K562 (cell line): ENCODE measurements around the gene CEP68. TPM values are rescaled to one million over a fixed set of nuclear protein-coding genes. Genes with fewer than 3 reads are reported as not detected.
A peak's percentile ranks its signal among the peaks of the same experiment; 100 is the strongest.

Source experiments
- ATF2 ChIP-seq: sonication (generic); formaldehyde crosslinking; IDR thresholded peaks from 2 replicates; pipeline ENCODE4 v1.8.1; 2022; ENCODE audit warnings: missing genetic modification reagents
- CCNT2 ChIP-seq: IDR thresholded peaks from 2 replicates; pipeline ENCODE4 v1.6.1; 2011; ENCODE audit warnings: borderline replicate concordance, low read depth, mild to moderate bottlenecking, moderate library complexity, mixed read lengths, low read length; ENCODE audit not compliant: insufficient read length; ENCODE audit errors: extremely low read depth
- NFIC ChIP-seq: fragments of 450-650 bp; IDR thresholded peaks from 2 replicates; pipeline ENCODE4 v1.6.1; 2017; ENCODE audit warnings: mild to moderate bottlenecking, inconsistent platforms
- RFX7 ChIP-seq: fragments of 250-450 bp; sonication (Bioruptor Pico); IDR thresholded peaks from 2 replicates; pipeline ENCODE4 v1.5.1; 2021; ENCODE audit warnings: mild to moderate bottlenecking
- ZNF134 ChIP-seq: fragments of 250-450 bp; sonication (Bioruptor Pico); conservative IDR thresholded peaks from 2 replicates; pipeline ENCODE4 v1.4.0; 2020
- ZNF347 ChIP-seq: fragments of 450-650 bp; formaldehyde crosslinking; IDR thresholded peaks from 2 replicates; pipeline ENCODE4 v1.4.0; 2020; ENCODE audit warnings: low read depth, mild to moderate bottlenecking, moderate library complexity
- ZNF445 ChIP-seq: fragments of 250-450 bp; sonication (Bioruptor Pico); IDR thresholded peaks from 2 replicates; pipeline ENCODE4 v1.4.0; 2020; ENCODE audit warnings: low read depth, mild to moderate bottlenecking, moderate library complexity
- polyA plus RNA-seq, 8 experiments: library from polyadenylated mRNA; depleted of rRNA in 4 of 8; stranded (reverse) in 5 of 8; unstranded in 3 of 8; fragments of >200 nt; fragmentation: Nextera tagmentation in 2 of 8; fragmentation: Illumina TruSeq in 1 of 8; extraction: Ambion mirVana in 2 of 8; extraction: Trizol in 1 of 8; gene quantifications; 2 replicates each; pipeline versions ENCODE4 v1.2.1 to v1.2.3, GENCODE V29; 2011 to 2014; ENCODE audit warnings: inconsistent platforms in 1 of 8, missing spikeins in 1 of 8
- total RNA-seq, 7 experiments: library from RNA; depleted of rRNA in 6 of 7; stranded (reverse); fragments of >200 nt in 6 of 7; fragmentation: Illumina TruSeq in 2 of 7; extraction: Trizol in 2 of 7; gene quantifications; 2 replicates each; pipeline versions ENCODE4 v1.2.1 to v1.2.3, GENCODE V29; 2011 to 2021; ENCODE audit warnings: low replicate concordance in 1 of 7
- TF ChIP-seq, protein P1 (sequence below), 2 experiments: fragments of 200-800 bp in 1 of 2; sonication (Bioruptor generic) in 1 of 2; sonication (generic) in 1 of 2; formaldehyde crosslinking in 1 of 2; IDR thresholded peaks in 1 of 2; conservative IDR thresholded peaks in 1 of 2; 2 replicates each; pipeline versions ENCODE4 v1.5.0 to v1.6.1; 2016 to 2020; ENCODE audit warnings: missing compliant biosample characterization in 1 of 2, missing genetic modification characterization in 1 of 2, missing genetic modification reagents in 1 of 2
- TF ChIP-seq, protein P2 (sequence below): sonication (generic); formaldehyde crosslinking; IDR thresholded peaks from 2 replicates; pipeline ENCODE4 v1.8.1; 2023; ENCODE audit warnings: missing genetic modification reagents, mild to moderate bottlenecking, borderline replicate concordance
- TF ChIP-seq, protein P3 (sequence below): sonication (generic); formaldehyde crosslinking; IDR thresholded peaks from 2 replicates; pipeline ENCODE4 v1.8.1; 2023; ENCODE audit warnings: mild to moderate bottlenecking, missing genetic modification reagents

Gene CEP68
- total and polyA plus RNA-seq, 9 of the 15 experiments (the other 6 are each of a cell fraction or from before 2014, with no cell fraction given) = 1.4 to 8.5 (median 5.2) TPM

DNA sequence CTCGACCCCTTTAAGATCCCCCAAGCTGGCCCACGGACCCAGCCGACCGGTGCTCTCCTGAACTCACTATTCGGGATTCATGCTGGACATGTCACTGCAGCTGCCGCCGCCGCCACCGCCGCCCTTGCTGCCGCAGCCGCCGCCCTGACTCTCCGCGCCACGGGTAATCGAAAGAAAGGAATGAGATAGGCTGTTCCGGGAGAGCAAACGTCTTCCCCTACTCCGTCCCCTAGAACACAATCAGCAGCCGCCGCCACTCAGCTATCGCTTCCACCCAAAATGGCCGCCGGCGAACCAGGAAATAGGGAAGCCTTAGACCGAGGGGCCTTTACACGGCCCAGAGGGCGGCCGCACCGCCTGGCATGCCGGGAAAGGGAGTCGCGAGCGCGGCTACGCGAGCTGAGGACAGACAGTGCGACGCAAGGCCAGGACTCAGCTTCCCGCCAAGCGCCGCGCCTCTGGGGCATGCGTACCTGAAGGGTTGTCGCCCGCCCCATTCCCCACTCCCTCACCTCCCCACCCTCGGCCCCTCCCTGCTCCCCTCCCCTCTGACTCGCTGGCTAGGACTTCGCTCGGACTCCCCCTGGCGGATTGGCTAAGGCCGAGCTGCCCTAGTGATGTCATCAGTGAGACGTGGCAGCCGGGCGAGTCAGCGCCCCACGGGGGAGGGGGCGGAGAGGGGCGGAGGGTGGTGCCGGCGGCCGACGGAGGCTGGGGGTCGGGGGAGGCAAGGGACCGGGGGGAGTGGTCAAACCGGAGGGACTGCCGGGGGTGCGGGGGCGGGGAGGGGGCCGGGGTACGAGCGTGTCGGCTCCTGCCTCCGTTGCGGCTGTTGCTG is 73.8 kb downstream of the CEP68 start, which contains the start of gene RAB1A (continued):
- TF ChIP-seq, protein P1, sequence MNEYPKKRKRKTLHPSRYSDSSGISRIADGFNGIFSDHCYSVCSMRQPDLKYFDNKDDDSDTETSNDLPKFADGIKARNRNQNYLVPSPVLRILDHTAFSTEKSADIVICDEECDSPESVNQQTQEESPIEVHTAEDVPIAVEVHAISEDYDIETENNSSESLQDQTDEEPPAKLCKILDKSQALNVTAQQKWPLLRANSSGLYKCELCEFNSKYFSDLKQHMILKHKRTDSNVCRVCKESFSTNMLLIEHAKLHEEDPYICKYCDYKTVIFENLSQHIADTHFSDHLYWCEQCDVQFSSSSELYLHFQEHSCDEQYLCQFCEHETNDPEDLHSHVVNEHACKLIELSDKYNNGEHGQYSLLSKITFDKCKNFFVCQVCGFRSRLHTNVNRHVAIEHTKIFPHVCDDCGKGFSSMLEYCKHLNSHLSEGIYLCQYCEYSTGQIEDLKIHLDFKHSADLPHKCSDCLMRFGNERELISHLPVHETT (CRISPR knock-in tag; conservative IDR thresholded peaks at IDR 0.05 in 1 of 2, IDR thresholded peaks at IDR 0.05 in 1 of 2) = peak in 1 of 2 experiments; percentile 86; a peak in 2 of 4 replicates
- TF ChIP-seq CCNT2 (peak; percentile 62), ZNF134 (CRISPR knock-in tag) (0 out of 2 replicates have a peak, but pooled peaks have one; percentile 16), ZNF347 (CRISPR knock-in tag) (no peak), ATF2 (CRISPR knock-in tag) (peak; percentile 89; the same call in 1 of the 2 replicates), NFIC (0 out of 2 replicates have a peak, but pooled peaks have one; percentile 1), RFX7 (CRISPR knock-in tag) (no peak), ZNF445 (CRISPR knock-in tag) (no peak)
- TF ChIP-seq, protein P2, sequence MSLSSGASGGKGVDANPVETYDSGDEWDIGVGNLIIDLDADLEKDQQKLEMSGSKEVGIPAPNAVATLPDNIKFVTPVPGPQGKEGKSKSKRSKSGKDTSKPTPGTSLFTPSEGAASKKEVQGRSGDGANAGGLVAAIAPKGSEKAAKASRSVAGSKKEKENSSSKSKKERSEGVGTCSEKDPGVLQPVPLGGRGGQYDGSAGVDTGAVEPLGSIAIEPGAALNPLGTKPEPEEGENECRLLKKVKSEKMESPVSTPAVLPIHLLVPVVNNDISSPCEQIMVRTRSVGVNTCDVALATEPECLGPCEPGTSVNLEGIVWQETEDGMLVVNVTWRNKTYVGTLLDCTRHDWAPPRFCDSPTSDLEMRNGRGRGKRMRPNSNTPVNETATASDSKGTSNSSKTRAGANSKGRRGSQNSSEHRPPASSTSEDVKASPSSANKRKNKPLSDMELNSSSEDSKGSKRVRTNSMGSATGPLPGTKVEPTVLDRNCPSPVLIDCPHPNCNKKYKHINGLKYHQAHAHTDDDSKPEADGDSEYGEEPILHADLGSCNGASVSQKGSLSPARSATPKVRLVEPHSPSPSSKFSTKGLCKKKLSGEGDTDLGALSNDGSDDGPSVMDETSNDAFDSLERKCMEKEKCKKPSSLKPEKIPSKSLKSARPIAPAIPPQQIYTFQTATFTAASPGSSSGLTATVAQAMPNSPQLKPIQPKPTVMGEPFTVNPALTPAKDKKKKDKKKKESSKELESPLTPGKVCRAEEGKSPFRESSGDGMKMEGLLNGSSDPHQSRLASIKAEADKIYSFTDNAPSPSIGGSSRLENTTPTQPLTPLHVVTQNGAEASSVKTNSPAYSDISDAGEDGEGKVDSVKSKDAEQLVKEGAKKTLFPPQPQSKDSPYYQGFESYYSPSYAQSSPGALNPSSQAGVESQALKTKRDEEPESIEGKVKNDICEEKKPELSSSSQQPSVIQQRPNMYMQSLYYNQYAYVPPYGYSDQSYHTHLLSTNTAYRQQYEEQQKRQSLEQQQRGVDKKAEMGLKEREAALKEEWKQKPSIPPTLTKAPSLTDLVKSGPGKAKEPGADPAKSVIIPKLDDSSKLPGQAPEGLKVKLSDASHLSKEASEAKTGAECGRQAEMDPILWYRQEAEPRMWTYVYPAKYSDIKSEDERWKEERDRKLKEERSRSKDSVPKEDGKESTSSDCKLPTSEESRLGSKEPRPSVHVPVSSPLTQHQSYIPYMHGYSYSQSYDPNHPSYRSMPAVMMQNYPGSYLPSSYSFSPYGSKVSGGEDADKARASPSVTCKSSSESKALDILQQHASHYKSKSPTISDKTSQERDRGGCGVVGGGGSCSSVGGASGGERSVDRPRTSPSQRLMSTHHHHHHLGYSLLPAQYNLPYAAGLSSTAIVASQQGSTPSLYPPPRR = no peak
- TF ChIP-seq, protein P3, sequence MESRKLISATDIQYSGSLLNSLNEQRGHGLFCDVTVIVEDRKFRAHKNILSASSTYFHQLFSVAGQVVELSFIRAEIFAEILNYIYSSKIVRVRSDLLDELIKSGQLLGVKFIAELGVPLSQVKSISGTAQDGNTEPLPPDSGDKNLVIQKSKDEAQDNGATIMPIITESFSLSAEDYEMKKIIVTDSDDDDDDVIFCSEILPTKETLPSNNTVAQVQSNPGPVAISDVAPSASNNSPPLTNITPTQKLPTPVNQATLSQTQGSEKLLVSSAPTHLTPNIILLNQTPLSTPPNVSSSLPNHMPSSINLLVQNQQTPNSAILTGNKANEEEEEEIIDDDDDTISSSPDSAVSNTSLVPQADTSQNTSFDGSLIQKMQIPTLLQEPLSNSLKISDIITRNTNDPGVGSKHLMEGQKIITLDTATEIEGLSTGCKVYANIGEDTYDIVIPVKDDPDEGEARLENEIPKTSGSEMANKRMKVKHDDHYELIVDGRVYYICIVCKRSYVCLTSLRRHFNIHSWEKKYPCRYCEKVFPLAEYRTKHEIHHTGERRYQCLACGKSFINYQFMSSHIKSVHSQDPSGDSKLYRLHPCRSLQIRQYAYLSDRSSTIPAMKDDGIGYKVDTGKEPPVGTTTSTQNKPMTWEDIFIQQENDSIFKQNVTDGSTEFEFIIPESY (CRISPR knock-in tag) = peak; percentile 18; the same call in 1 of the 2 replicates
